HG03442 (cell line): ENCODE measurements around the gene PPFIBP1.
"Not testable (repeated sequence)": the region's sequence is repeated elsewhere in the genome, so short reads cannot be mapped to it uniquely, and the experiment has no call there.

Experiments
- ATAC-seq: cut with Tn5 transposase; IDR thresholded peaks from one replicate; pipeline ENCODE4 v1.9.1; 2021; ENCODE audit warnings: mild to moderate bottlenecking, moderate library complexity; ENCODE audit not compliant: unreplicated experiment

PPFIBP1 gene

GRCh38 chr12:27696864-27697564 is 173.0 kb downstream of the PPFIBP1 start:
- ATAC-seq, result no peak

- ATAC-seq, result peak; percentile 90
Measured at GRCh38 chr12:27703720-27704452, 179.9 kb downstream of the PPFIBP1 start.

- ATAC-seq, result no peak
Measured at GRCh38 chr12:27705263-27705662, 181.3 kb downstream of the PPFIBP1 start.

- no peak for ATAC-seq
Measured at GRCh38 chr12:27707216-27707615, 183.2 kb downstream of the PPFIBP1 start.

- no peak for ATAC-seq
Measured at GRCh38 chr12:27709212-27709931, 185.4 kb downstream of the PPFIBP1 start.

- peak; percentile 33 for ATAC-seq
Measured at GRCh38 chr12:27709932-27710591, 186.1 kb downstream of the PPFIBP1 start.

GRCh38 chr12:27710592-27711316 is 186.7 kb downstream of the PPFIBP1 start, which contains the start of gene MRPS35:
Gene MRPS35, plus strand, starts transcription at chr12:27710832. Its CDS starts 12 bp downstream, at chr12:27710844.
- ATAC-seq, result peak; percentile 95

- peak; percentile 18 for ATAC-seq
Measured at GRCh38 chr12:27711317-27711682, 187.3 kb downstream of the PPFIBP1 start.

- ATAC-seq, result no peak
Measured at GRCh38 chr12:27711967-27712366, 188.0 kb downstream of the PPFIBP1 start.

- no peak for ATAC-seq
Measured at GRCh38 chr12:27723212-27723611, 199.2 kb downstream of the PPFIBP1 start.

- no peak for ATAC-seq
Measured at GRCh38 chr12:27730097-27730588, 206.1 kb downstream of the PPFIBP1 start.

GRCh38 chr12:27732281-27732680 is 208.3 kb downstream of the PPFIBP1 start:
- ATAC-seq, result no peak

GRCh38 chr12:27733052-27733656 is 209.1 kb downstream of the PPFIBP1 start:
- ATAC-seq, result no peak

- no peak for ATAC-seq
Measured at GRCh38 chr12:27733791-27734190, 209.8 kb downstream of the PPFIBP1 start.

- ATAC-seq, result not testable (repeated sequence)
Measured at GRCh38 chr12:27734321-27734720, 210.3 kb downstream of the PPFIBP1 start.

GRCh38 chr12:27743601-27744000 is 219.6 kb downstream of the PPFIBP1 start:
- ATAC-seq, result no peak
